Measurements from ENCODE around the gene TMED6. TPM values are rescaled to one million over a fixed set of nuclear protein-coding genes. Genes with fewer than 3 reads are reported as not detected.

The TMED6 gene
- total and polyA plus RNA-seq, 2 experiments from 2014 or later = 0.29 TPM; not detected in 1

GRCh38 chr16:69319826-69320739, 31.5 kb downstream of the TMED6 start:
- DNase-seq (ENCODE audit: low spot score) (no peak), ATAC-seq (no peak)
- Mint-ChIP-seq H3K27me3 (ENCODE audit: insufficient read depth, low read depth, poor library complexity) (peaks cover 14% of the 10 kb centered on the region), H3K27ac (no peak overlapping the region; the same call in 1 of the 2 replicates), H3K4me3 (no peak overlapping the region), H3K4me1 (no peaks in the 10 kb centered on the region; the same call in 2 of the 3 replicates), H3K36me3 (ENCODE audit: low read depth) (peaks cover 80% of the 10 kb centered on the region), H3K9me3 (no peaks in the 10 kb centered on the region)
- no peaks in the 10 kb centered on the region for H3K9me2 ChIP-seq (ENCODE audit: insufficient read depth)
- H2AFZ ChIP-seq = no peak overlapping the region
- H3K4me3 ChIP-seq = no peak overlapping the region
- no peaks in the 10 kb centered on the region for H3K27me3 ChIP-seq (ENCODE audit: insufficient read depth)
- peaks cover 11% of the 10 kb centered on the region for H3K79me2 ChIP-seq (replicated peaks; ENCODE audit: insufficient read depth)
- peaks cover 7% of the 10 kb centered on the region; the same call in 1 of the 2 replicates for H3F3A ChIP-seq (replicated peaks; ENCODE audit: low read depth)
- H3K36me3 ChIP-seq (ENCODE audit: insufficient read depth) = peaks cover 4% of the 10 kb centered on the region
- peaks cover 17% of the 10 kb centered on the region for H4K20me1 ChIP-seq (replicated peaks; ENCODE audit: insufficient read depth)
- TF ChIP-seq ZNF462 (CRISPR knock-in tag; IDR thresholded peaks at IDR 0.05) (no peak), EZH2 (IDR thresholded peaks at IDR 0.05; ENCODE audit: low read depth, unreplicated experiment) (no peak), STAT1 (IDR thresholded peaks at IDR 0.05; ENCODE audit: unreplicated experiment) (no peak), ZNF114 (CRISPR knock-in tag; IDR thresholded peaks at IDR 0.05) (no peak), ZNF331 (CRISPR knock-in tag; IDR thresholded peaks at IDR 0.05; ENCODE audit: low read depth) (no peak), REST (IDR thresholded peaks at IDR 0.05; ENCODE audit: unreplicated experiment) (no peak), POLR2AphosphoS5 (IDR thresholded peaks at IDR 0.05; ENCODE audit: low read depth) (no peak), JUNB (IDR thresholded peaks at IDR 0.05; ENCODE audit: unreplicated experiment) (no peak), EZH2phosphoT487 (IDR thresholded peaks at IDR 0.05; ENCODE audit: unreplicated experiment) (no peak), NANOG (IDR thresholded peaks at IDR 0.05; ENCODE audit: borderline replicate concordance) (no peak), CREB1 (CRISPR knock-in tag; IDR thresholded peaks at IDR 0.05; ENCODE audit: low read depth) (no peak)
- TF ChIP-seq, protein P1, sequence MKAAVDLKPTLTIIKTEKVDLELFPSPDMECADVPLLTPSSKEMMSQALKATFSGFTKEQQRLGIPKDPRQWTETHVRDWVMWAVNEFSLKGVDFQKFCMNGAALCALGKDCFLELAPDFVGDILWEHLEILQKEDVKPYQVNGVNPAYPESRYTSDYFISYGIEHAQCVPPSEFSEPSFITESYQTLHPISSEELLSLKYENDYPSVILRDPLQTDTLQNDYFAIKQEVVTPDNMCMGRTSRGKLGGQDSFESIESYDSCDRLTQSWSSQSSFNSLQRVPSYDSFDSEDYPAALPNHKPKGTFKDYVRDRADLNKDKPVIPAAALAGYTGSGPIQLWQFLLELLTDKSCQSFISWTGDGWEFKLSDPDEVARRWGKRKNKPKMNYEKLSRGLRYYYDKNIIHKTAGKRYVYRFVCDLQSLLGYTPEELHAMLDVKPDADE (IDR thresholded peaks at IDR 0.05) = no peak
- TF ChIP-seq, protein P2, sequence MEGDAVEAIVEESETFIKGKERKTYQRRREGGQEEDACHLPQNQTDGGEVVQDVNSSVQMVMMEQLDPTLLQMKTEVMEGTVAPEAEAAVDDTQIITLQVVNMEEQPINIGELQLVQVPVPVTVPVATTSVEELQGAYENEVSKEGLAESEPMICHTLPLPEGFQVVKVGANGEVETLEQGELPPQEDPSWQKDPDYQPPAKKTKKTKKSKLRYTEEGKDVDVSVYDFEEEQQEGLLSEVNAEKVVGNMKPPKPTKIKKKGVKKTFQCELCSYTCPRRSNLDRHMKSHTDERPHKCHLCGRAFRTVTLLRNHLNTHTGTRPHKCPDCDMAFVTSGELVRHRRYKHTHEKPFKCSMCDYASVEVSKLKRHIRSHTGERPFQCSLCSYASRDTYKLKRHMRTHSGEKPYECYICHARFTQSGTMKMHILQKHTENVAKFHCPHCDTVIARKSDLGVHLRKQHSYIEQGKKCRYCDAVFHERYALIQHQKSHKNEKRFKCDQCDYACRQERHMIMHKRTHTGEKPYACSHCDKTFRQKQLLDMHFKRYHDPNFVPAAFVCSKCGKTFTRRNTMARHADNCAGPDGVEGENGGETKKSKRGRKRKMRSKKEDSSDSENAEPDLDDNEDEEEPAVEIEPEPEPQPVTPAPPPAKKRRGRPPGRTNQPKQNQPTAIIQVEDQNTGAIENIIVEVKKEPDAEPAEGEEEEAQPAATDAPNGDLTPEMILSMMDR (conservative IDR thresholded peaks at IDR 0.05; ENCODE audit: low read depth in 2 of 2) = no peak
- H3K4me2 ChIP-seq = no peak overlapping the region
- no peak overlapping the region for H3K27ac ChIP-seq (ENCODE audit: low read depth)
- no peaks in the 10 kb centered on the region for H3K4me1 ChIP-seq (ENCODE audit: insufficient read depth)

Measured in GM23338 (cell line).